Nephron progenitor cell (in vitro differentiated cells): Measurements from ENCODE around the gene ALX3.
A peak's percentile ranks its signal among the peaks of the same experiment; 100 is the strongest.

Source experiments
- DNase-seq: peaks from one replicate; pipeline ENCODE4 v3.0.0; 2021
- H3K27ac Mint-ChIP-seq: 2 replicates; pipeline ENCODE4 v1.8.0; 2021; ENCODE audit warnings: mild to moderate bottlenecking, moderate library complexity, mixed read lengths
- H3K27me3 Mint-ChIP-seq: 2 replicates; pipeline ENCODE4 v1.8.0; 2021; ENCODE audit warnings: mild to moderate bottlenecking, low read depth, mixed read lengths; ENCODE audit not compliant: poor library complexity
- H3K36me3 Mint-ChIP-seq: 2 replicates; pipeline ENCODE4 v1.8.0; 2021; ENCODE audit warnings: low read depth, mixed read lengths
- H3K4me1 Mint-ChIP-seq: 2 replicates; pipeline ENCODE4 v1.8.0; 2021; ENCODE audit warnings: mixed read lengths
- H3K4me3 Mint-ChIP-seq: 2 replicates; pipeline ENCODE4 v1.8.0; 2021; ENCODE audit warnings: mild to moderate bottlenecking, moderate library complexity, mixed read lengths
- H3K9me3 Mint-ChIP-seq: 2 replicates; pipeline ENCODE4 v1.8.0; 2021; ENCODE audit warnings: mild to moderate bottlenecking, moderate library complexity, mixed read lengths
- CTCF ChIP-seq: fragments of 200-600 bp; sonication (generic); IDR thresholded peaks from 2 replicates; pipeline ENCODE4 v1.5.0; 2021; ENCODE audit warnings: antibody characterized with exemption

Gene ALX3

GRCh38 chr1:110060662-110061060 lies 9.8 kb downstream of the ALX3 start:
- peaks cover 75% of the 10 kb centered on the region for H3K4me1 Mint-ChIP-seq
- H3K27me3 Mint-ChIP-seq, result peaks cover 22% of the 10 kb centered on the region
- peaks cover 33% of the 10 kb centered on the region for H3K36me3 Mint-ChIP-seq
- no peaks in the 10 kb centered on the region for H3K9me3 Mint-ChIP-seq
- no peak overlapping the region for H3K27ac Mint-ChIP-seq
- no peak for DNase-seq
- TF ChIP-seq CTCF, result no peak
- H3K4me3 Mint-ChIP-seq, result no peak overlapping the region

GRCh38 chr1:110060034-110060661 lies 10.3 kb downstream of the ALX3 start:
- Mint-ChIP-seq H3K9me3 (no peaks in the 10 kb centered on the region), H3K4me3 (no peak overlapping the region)
- peak; percentile 59 for TF ChIP-seq CTCF

GRCh38 chr1:110059133-110059863 lies 11.2 kb downstream of the ALX3 start:
- peak; percentile 58 for DNase-seq
- H3K4me1 Mint-ChIP-seq, result peaks cover 83% of the 10 kb centered on the region
- H3K27ac Mint-ChIP-seq, result peak overlapping the region; percentile 77
- H3K27me3 Mint-ChIP-seq, result peaks cover 8% of the 10 kb centered on the region
- TF ChIP-seq CTCF, result no peak
- H3K9me3 Mint-ChIP-seq, result no peaks in the 10 kb centered on the region
- peak overlapping the region; percentile 48 for H3K4me3 Mint-ChIP-seq
- peaks cover 41% of the 10 kb centered on the region for H3K36me3 Mint-ChIP-seq

More at GRCh38 chr1:110060034-110060661, 10.3 kb downstream of the ALX3 start:
- H3K36me3 Mint-ChIP-seq, result peaks cover 38% of the 10 kb centered on the region
- H3K27ac Mint-ChIP-seq, result no peak overlapping the region
- peak; percentile 52 for DNase-seq
- H3K27me3 Mint-ChIP-seq, result peaks cover 17% of the 10 kb centered on the region
- peaks cover 80% of the 10 kb centered on the region for H3K4me1 Mint-ChIP-seq

GRCh38 chr1:110058591-110058990 lies 11.9 kb downstream of the ALX3 start:
- Mint-ChIP-seq H3K27ac (peak overlapping the region; percentile 69), H3K4me1 (peaks cover 87% of the 10 kb centered on the region), H3K4me3 (peak overlapping the region; percentile 48), H3K36me3 (peaks cover 48% of the 10 kb centered on the region), H3K9me3 (no peaks in the 10 kb centered on the region), H3K27me3 (peaks cover 2% of the 10 kb centered on the region)
- no peak for TF ChIP-seq CTCF
- no peak for DNase-seq

GRCh38 chr1:110057963-110058518 lies 12.4 kb downstream of the ALX3 start:
- H3K36me3 Mint-ChIP-seq, result peaks cover 50% of the 10 kb centered on the region
- TF ChIP-seq CTCF, result no peak
- H3K27ac Mint-ChIP-seq, result peak overlapping the region; percentile 80
- DNase-seq, result no peak
- no peaks in the 10 kb centered on the region for H3K27me3 Mint-ChIP-seq
- peak overlapping the region; percentile 48 for H3K4me3 Mint-ChIP-seq
- H3K9me3 Mint-ChIP-seq, result no peaks in the 10 kb centered on the region
- H3K4me1 Mint-ChIP-seq, result peaks cover 88% of the 10 kb centered on the region
